Heart left ventricle (tissue), 16 donors: ENCODE measurements around the gene FTCDNL1. TPM values are rescaled to one million over a fixed set of nuclear protein-coding genes. Genes with fewer than 3 reads are reported as not detected.

Experiments
- ATAC-seq, 4 donors: fragments of 200-7000 bp; cut with Tn5 transposase; one replicate each; pipeline ENCODE4 v1.9.1; 2020 to 2022; ENCODE audit warnings: moderate library complexity in 4 of 4, mild to moderate bottlenecking in 3 of 4, moderate number of reproducible peaks in 1 of 4
- DNase-seq, 5 donors: peaks; one replicate each; pipeline ENCODE4 v3.0.0-alpha.2; 2020
- H3K27ac ChIP-seq, 12 donors: fragments of 200-600 bp; sonication (generic) in 4 of 12; one replicate each; pipeline versions ENCODE4 v1.5.0 to v1.8.0; 2016 to 2022; ENCODE audit warnings: mild to moderate bottlenecking in 2 of 12
- H3K27me3 ChIP-seq, 9 donors: fragments of 200-600 bp; sonication (generic) in 2 of 9; one replicate each; pipeline versions ENCODE4 v1.5.1 to v1.8.0; 2016 to 2022; ENCODE audit warnings: mild to moderate bottlenecking in 3 of 9
- H3K36me3 ChIP-seq, 9 donors: fragments of 200-600 bp; sonication (generic) in 2 of 9; one replicate each; pipeline versions ENCODE4 v1.5.0 to v1.8.0; 2018 to 2022; ENCODE audit warnings: mild to moderate bottlenecking in 2 of 9
- H3K4me1 ChIP-seq, 12 donors: fragments of 200-600 bp; sonication (generic) in 4 of 12; one replicate each; pipeline versions ENCODE4 v1.5.0 to v1.8.0; 2016 to 2022; ENCODE audit warnings: mild to moderate bottlenecking in 3 of 12
- H3K4me3 ChIP-seq, 12 donors: fragments of 200-600 bp; sonication (generic) in 4 of 12; one replicate each; pipeline versions ENCODE4 v1.5.0 to v1.8.0; 2017 to 2022; ENCODE audit warnings: mild to moderate bottlenecking in 9 of 12, moderate library complexity in 4 of 12
- H3K9me3 ChIP-seq, 12 donors: fragments of 200-600 bp; sonication (generic) in 4 of 12; one replicate each; pipeline versions ENCODE4 v1.5.0 to v1.8.0; 2016 to 2022; ENCODE audit warnings: mild to moderate bottlenecking in 1 of 12
- CTCF ChIP-seq, 12 donors: fragments of 200-600 bp; sonication (generic) in 4 of 12; IDR thresholded peaks; one replicate each; pipeline versions ENCODE4 v1.5.0 to v1.8.0; 2018 to 2022; ENCODE audit warnings: antibody characterized with exemption in 12 of 12, mild to moderate bottlenecking in 5 of 12
- POLR2A ChIP-seq, 2 donors: fragments of 450-650 bp; IDR thresholded peaks; one replicate each; pipeline ENCODE4 v1.6.1; 2017; ENCODE audit warnings: antibody characterized with exemption in 2 of 2, mild to moderate bottlenecking in 2 of 2, moderate library complexity in 2 of 2
- WGBS, 4 donors: extraction: QIAGEN DNeasy Blood & Tissue Kit in 2 of 4; methylation state at CpG; one replicate each; pipeline versions ENCODE4 v1.1.5 to v1.1.7; 2013 to 2018; 5-methylcytosine and 5-hydroxymethylcytosine counted together
- intact Hi-C, 10 donors: fragments of 100-400 bp; cut with DNase I; formaldehyde crosslinking; loops; one replicate each; pipeline versions ENCODE4 v1.11.1 to v1.14.2; 2022
- polyA plus RNA-seq, 2 donors: library from polyadenylated mRNA; stranded (reverse); fragments of 200-250 nt; gene quantifications; one replicate each; pipeline ENCODE4 v1.2.3, GENCODE V29; 2013
- total RNA-seq, 9 donors: library from RNA; depleted of rRNA in 2 of 9; stranded (reverse); fragments of >200 nt in 2 of 9; fragmentation: NEBNext Ultra II Directional in 3 of 9; extraction: Animal tissue kit (Norgen Biotek cat#: 25700) in 3 of 9; gene quantifications; one replicate each; pipeline versions ENCODE4 v1.1.0 to v1.2.4, GENCODE V29; 2016 to 2023
- donor health status: ischemic (EF 13 %, LVEDD 7.1; RV severe dilation, severe dysfunction).
- donor health status: healthy with polysubstance abuse.
- donor health status: DM: no; HTN: yes; CAD: no.
- donor health status: DM: no; HTN: no; CAD: no.
- donor health status: ischemic (EF 25% LVEDD 6.9; RV normal size, moderate dysfunction).
- donor health status: ischemic (EF 25% LVEDD 5.7; RV mildly dilated, moderate dysfunction).
- donor health status: healthy.
- donor health status: DM: yes; HTN: yes; CAD: no.
- donor health status: ischemic (EF 35%, LVEDD 5.7; RV mildly dilated, moderate dysfunction).
- donor health status: nonischemic (EF 11% LVEDD 7.7; RV severe dilation, severe dysfunction).
- donor health status: DM: yes; HTN: yes; CAD: no.
- donor health status: PGD.
- donor health status: ischemic (EF 29% LVEDD 5.4; RV normal size, mild dysfunction).
- donor health status: nonischemic (EF 23%, LVEDD 6.1; RV moderate dilation, normal function).

The FTCDNL1 gene
- total and polyA plus RNA-seq, 11 donors, result 0.69 to 9.6 (median 2.7) TPM

- peaks cover 0 to 7% (median 0%) of the 10 kb centered on the region in 9 donors for H3K27me3 ChIP-seq
- 30 to 43% (median 35%) methylated on average over 2 of the region's 2 CpGs for WGBS, 4 donors
- H3K36me3 ChIP-seq, result no peaks in the 10 kb centered on the region
- no peaks in the 10 kb centered on the region for H3K9me3 ChIP-seq
- intact Hi-C loops, result no loop called here
- TF ChIP-seq CTCF (IDR thresholded peaks at IDR 0.05) (no peak), POLR2A (IDR thresholded peaks at IDR 0.05) (no peak)
- no peak overlapping the region for H3K4me3 ChIP-seq
- peaks cover 0 to 19% (median 0%) of the 10 kb centered on the region in 12 donors for H3K4me1 ChIP-seq
- ATAC-seq (no peak), DNase-seq (no peak)
- no peak overlapping the region for H3K27ac ChIP-seq
Measured at GRCh38 chr2:199847181-199847864, 3.7 kb downstream of the FTCDNL1 start.

- DNase-seq (no peak), ATAC-seq (no peak)
- no peaks in the 10 kb centered on the region for H3K9me3 ChIP-seq
- no peak overlapping the region for H3K27ac ChIP-seq
- intact Hi-C loops, result no loop called here
- WGBS, 4 donors, result 72 to 81% (median 80%) methylated on average over 3 of the region's 3 CpGs
- no peaks in the 10 kb centered on the region for H3K4me1 ChIP-seq
- TF ChIP-seq CTCF (IDR thresholded peaks at IDR 0.05) (no peak), POLR2A (IDR thresholded peaks at IDR 0.05) (no peak)
- peaks cover 0 to 3% (median 0%) of the 10 kb centered on the region in 9 donors for H3K27me3 ChIP-seq
- H3K36me3 ChIP-seq, result no peaks in the 10 kb centered on the region
- no peak overlapping the region for H3K4me3 ChIP-seq
Measured at GRCh38 chr2:199842631-199843395, 8.2 kb downstream of the FTCDNL1 start.

- Histone ChIP-seq H3K36me3 (no peaks in the 10 kb centered on the region), H3K4me1 (no peaks in the 10 kb centered on the region), H3K9me3 (no peaks in the 10 kb centered on the region), H3K27me3 (peaks cover 0 to 2% (median 0%) of the 10 kb centered on the region in 9 donors), H3K4me3 (no peak overlapping the region), H3K27ac (no peak overlapping the region)
- ATAC-seq (no peak), DNase-seq (no peak)
- 90 to 96% (median 94%) methylated on average over 1 of the region's 1 CpG for WGBS, 4 donors
- no peak for TF ChIP-seq POLR2A (IDR thresholded peaks at IDR 0.05)
- TF ChIP-seq CTCF (IDR thresholded peaks at IDR 0.05), result no peak
- intact Hi-C loops, result no loop called here
Measured at GRCh38 chr2:199841409-199841808, 9.6 kb downstream of the FTCDNL1 start.

GRCh38 chr2:199838399-199838798 is 12.6 kb downstream of the FTCDNL1 start:
- Histone ChIP-seq H3K4me3 (no peak overlapping the region), H3K36me3 (no peaks in the 10 kb centered on the region), H3K27ac (no peak overlapping the region), H3K4me1 (no peaks in the 10 kb centered on the region), H3K9me3 (no peaks in the 10 kb centered on the region), H3K27me3 (no peaks in the 10 kb centered on the region)
- intact Hi-C loops, result no loop called here
- WGBS, 4 donors, result 61 to 66% (median 63%) methylated on average over 5 of the region's 5 CpGs
- no peak for ATAC-seq
- no peak for TF ChIP-seq POLR2A (IDR thresholded peaks at IDR 0.05)
- TF ChIP-seq CTCF (IDR thresholded peaks at IDR 0.05), result no peak
- DNase-seq, result no peak
